Panc1 (cell line): ENCODE data around the gene PRR5L.

Experiments
- POLR2AphosphoS5 ChIP-seq: IDR thresholded peaks from 2 replicates; pipeline ENCODE4 v1.6.1; 2012; ENCODE audit warnings: mild to moderate bottlenecking, low read depth, low read length, moderate library complexity
- SIN3A ChIP-seq: IDR thresholded peaks from 2 replicates; pipeline ENCODE4 v1.6.1; 2012; ENCODE audit warnings: low read depth, mild to moderate bottlenecking, low read length, moderate library complexity, borderline replicate concordance; ENCODE audit not compliant: insufficient read depth
- TCF7L2 ChIP-seq: IDR thresholded peaks from 2 replicates; pipeline ENCODE4 v1.6.1; 2011; ENCODE audit warnings: mild to moderate bottlenecking, low read depth, low read length, inconsistent platforms
- TF ChIP-seq, protein P1 (sequence below): fragments of 450-650 bp; IDR thresholded peaks from 2 replicates; pipeline ENCODE4 v1.5.1; 2017; ENCODE audit warnings: mild to moderate bottlenecking

DNA sequence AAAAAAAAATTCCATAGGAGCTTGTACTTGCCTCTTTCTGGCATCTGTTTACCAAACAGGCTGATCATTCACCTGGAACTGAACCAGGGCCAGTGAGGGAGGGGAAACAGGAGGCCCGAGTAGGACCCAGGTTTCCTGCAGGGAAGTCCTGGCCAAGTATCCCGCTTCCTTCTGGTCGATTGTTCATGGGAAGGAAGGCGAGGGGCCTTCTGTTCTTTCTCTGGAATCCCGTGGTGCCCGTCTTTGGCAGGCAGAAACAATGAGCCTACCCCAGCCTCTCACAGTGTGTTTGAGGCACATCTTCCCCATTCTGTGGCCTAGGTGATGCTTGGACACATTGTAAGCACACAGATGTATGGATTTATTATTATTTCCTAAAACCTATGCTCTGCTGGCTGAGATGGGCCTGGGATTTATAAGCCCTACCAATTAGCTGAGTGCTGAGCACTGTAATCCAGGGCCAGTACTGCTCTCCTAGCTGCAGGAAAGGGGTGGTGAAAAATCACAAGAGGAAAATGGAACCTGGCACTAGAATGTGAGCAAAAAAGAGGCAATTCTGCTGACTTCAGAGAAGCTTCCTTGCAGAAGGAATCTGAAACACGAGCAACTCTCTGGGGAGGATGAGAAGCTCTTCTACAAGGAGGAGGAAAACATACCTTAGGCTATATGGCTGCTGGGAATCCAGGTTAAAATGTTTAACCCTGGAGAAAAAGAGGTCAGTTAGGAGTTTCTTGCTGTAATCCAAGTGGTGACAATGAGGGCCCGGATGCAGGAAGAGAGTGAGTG lies 53.5 kb downstream of the PRR5L start:
- TF ChIP-seq TCF7L2 (no peak), POLR2AphosphoS5 (no peak), SIN3A (no peak)
- TF ChIP-seq, protein P1, sequence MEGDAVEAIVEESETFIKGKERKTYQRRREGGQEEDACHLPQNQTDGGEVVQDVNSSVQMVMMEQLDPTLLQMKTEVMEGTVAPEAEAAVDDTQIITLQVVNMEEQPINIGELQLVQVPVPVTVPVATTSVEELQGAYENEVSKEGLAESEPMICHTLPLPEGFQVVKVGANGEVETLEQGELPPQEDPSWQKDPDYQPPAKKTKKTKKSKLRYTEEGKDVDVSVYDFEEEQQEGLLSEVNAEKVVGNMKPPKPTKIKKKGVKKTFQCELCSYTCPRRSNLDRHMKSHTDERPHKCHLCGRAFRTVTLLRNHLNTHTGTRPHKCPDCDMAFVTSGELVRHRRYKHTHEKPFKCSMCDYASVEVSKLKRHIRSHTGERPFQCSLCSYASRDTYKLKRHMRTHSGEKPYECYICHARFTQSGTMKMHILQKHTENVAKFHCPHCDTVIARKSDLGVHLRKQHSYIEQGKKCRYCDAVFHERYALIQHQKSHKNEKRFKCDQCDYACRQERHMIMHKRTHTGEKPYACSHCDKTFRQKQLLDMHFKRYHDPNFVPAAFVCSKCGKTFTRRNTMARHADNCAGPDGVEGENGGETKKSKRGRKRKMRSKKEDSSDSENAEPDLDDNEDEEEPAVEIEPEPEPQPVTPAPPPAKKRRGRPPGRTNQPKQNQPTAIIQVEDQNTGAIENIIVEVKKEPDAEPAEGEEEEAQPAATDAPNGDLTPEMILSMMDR, result no peak
